ENCODE results near the gene LDB2.

DNA sequence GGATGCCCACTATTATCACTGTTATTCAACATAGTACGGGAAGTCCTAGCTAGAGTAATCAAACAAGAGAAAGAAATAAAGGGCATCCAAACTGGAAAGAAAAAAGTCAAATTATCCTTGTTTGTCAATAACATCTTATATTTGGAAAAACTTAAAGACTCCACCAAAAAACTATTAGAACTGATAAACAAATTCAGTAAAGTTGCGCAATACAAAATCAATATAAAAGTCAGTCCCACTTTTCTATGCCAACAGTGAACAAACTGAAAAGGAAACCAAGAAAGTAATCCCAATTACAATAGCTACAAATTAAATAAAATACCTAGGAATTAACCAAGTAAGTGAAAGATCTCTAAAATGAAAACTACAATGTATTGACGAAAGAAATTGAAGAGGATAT lies 321.3 kb downstream of the LDB2 start:
- TF ChIP-seq, protein P1, sequence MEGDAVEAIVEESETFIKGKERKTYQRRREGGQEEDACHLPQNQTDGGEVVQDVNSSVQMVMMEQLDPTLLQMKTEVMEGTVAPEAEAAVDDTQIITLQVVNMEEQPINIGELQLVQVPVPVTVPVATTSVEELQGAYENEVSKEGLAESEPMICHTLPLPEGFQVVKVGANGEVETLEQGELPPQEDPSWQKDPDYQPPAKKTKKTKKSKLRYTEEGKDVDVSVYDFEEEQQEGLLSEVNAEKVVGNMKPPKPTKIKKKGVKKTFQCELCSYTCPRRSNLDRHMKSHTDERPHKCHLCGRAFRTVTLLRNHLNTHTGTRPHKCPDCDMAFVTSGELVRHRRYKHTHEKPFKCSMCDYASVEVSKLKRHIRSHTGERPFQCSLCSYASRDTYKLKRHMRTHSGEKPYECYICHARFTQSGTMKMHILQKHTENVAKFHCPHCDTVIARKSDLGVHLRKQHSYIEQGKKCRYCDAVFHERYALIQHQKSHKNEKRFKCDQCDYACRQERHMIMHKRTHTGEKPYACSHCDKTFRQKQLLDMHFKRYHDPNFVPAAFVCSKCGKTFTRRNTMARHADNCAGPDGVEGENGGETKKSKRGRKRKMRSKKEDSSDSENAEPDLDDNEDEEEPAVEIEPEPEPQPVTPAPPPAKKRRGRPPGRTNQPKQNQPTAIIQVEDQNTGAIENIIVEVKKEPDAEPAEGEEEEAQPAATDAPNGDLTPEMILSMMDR (IDR thresholded peaks at IDR 0.05; ENCODE audit: low read depth, low read length) = no peak
- no peak for TF ChIP-seq MYC (IDR thresholded peaks at IDR 0.05; ENCODE audit: low read depth, low read length)
- TF ChIP-seq POLR2A (IDR thresholded peaks at IDR 0.05; ENCODE audit: extremely low read depth, insufficient read length) = no peak
